ENCODE results near the gene ANKRD12.
"Not testable (repeated sequence)": the region's sequence is repeated elsewhere in the genome, so short reads cannot be mapped to it uniquely, and the experiment has no call there.

ANKRD12 gene

DNA sequence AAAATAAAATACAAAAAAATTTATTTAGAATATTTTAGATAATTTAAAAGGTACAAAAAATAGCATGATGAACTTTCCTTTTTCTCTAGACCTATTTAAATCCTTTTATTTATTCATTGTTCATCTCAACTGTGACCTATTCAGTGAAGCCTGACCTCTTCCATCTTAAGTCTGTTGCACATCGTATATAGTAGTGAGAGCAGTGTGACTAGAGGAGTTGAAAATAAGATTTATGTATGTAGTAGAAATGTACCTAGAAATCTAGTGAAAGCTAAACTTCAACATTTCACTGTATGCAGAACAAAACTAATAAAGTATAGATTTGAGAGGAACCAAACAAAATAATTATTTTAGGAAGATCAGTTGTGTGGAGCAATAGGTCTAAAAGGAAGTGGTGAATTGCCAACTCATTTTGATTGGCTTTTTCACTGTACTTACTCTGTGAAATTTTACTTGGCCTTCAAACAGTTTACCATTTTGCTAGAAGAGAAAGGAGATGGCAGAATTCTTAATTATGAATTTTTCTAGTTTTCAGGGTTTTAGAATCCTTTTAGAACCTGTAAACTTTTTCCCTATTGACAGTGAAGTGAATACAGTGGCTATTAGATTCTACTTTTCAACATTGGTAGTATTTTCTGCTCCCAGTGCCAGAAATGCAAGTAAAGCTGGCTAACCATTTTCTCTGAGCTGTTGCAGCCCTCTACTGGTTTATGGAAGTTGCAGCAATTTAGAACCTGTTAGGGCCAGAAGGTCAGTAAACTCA lies 11.0 kb downstream of the ANKRD12 start:
- DNase-seq, result no peak

DNA sequence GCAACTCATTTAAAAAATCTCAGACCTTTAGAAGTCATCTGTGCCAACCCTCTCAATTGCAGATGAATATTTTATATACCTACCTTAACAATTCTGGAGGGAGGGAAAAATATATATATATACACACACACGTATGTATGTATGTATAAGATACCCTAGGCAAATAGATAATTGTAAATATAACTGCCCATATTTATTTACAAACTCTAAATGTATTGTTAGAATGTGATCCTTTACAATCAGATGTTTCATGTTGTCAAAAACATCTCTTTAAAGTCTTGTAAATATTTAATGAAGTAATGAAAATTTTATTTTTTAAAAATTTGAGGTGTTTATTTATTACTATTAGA lies 11.6 kb downstream of the ANKRD12 start:
- DNase-seq, result no peak

DNA sequence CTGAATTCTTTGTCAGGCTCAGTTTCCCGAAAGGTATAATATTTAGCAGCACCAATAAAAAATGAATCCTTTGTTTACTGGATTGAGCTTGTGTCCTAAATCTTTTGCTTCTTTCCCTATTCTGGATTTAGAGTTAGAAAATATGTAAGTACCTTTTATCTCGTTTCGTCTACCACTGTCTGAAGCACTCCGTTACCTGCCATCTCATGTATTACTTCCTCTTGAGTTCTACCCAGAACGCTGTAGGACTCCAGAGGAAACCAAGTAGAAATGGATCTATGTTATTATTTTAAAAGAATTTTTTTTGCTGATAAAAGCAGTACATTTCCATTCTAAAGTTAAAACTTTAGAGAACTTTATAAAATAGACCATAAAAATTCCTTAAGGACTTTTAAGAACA lies 13.5 kb downstream of the ANKRD12 start:
- no peak for DNase-seq

DNA sequence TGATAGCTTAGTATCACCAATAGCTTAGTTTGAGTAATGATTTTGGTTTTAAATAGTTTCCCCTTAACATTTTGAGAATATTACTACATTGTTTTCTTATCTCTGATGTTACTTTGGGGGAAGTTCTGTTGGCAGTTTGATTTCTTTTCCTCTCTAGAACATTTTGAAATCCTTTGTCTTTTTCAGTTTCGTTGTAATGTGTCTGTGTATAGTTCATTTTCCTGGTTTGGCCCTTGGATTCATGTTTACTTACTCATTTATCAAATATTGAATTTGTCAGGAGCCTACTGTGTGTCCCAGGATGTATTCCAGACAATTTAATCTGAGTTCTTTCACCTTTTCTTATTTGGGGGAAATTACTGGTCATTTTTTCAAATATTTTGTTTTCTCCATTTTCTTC lies 16.7 kb downstream of the ANKRD12 start:
- no peak for DNase-seq

DNA sequence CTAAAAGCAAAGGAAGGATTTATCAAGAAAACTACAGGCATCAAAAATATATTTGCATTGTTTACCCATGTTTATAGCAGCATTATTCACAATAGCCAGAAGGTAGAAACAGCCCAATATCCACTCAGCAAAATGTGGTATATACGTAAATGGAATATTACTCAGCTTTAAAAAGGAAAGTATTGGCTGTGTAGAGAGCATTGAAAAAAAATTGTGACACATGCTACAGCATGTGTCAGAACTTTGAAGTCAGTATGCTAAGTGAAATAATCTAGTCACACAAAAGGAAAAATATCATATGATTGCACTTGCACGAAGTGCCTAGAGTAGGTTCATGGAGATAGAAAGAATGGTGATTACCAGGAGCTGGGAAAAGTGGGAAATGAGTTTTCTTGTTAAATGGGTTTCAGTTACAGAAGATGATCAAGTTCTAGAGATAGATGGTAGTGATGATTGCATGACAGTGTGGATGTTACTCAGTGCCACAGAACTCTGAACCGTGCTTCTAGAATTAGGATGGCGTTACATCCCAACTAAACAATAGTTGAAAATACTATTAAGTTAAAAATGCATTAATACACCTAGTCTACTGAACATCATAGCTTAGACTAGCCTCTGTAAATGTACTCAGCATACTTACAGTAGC lies 20.1 kb downstream of the ANKRD12 start:
- no peak for DNase-seq

DNA sequence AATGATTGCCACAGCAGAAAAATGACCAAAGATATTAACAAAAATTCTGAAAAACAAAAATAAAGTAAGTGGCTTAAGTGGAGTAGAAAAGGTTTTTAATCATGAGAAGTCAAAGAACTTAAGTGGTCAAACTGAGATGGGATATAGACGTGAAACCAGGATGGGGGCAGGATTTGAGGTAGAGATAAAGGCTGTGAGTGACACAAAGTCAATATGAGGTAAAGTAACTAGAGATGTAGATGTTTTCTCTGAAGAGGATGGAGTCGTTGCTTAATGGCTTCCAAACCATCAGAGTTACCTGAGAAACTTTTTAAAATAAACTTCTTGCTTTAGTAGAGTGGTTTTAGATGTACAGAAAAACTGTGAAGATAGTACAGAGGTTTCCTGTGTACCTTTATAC lies 21.2 kb downstream of the ANKRD12 start:
- no peak for DNase-seq

DNA sequence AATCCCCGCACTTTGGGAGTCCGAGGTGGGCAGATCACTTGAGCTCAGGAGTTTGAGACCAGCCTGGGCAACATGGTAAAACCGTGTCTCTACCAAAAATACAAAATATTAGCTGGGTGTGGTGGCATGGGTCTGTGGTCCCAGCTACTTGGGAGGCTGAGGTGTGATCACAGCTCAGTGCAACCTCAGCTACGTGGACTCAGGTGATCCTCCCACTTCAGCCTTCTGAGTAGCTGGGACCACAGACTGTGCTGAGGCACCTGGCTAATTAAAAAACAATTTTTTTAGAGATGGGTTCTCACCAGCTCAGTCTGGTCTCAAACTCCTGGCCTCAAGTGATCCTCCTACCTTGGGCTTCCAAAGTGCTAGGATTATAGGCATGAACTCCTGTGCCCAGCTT lies 23.4 kb downstream of the ANKRD12 start:
- no peak for DNase-seq

DNA sequence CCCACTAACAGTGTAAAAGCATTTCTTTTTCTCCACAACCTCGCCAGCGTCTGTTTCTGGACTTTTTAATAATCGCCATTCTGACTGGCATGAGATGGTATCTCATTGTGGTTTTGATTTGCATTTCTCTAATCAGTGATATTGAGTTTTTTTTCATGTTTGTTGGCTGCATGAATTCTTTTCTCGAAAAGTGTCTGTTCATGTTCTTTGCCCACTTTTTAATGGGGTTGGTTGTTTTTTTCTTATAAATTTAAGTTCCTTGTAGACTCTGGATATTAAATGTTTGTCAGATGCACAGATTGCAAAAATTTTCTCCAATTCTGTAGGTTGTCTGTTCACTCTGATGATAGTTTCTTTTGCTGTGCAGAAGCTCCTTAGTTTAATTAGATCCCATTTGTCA lies 26.1 kb downstream of the ANKRD12 start:
- not testable (repeated sequence) for DNase-seq

DNA sequence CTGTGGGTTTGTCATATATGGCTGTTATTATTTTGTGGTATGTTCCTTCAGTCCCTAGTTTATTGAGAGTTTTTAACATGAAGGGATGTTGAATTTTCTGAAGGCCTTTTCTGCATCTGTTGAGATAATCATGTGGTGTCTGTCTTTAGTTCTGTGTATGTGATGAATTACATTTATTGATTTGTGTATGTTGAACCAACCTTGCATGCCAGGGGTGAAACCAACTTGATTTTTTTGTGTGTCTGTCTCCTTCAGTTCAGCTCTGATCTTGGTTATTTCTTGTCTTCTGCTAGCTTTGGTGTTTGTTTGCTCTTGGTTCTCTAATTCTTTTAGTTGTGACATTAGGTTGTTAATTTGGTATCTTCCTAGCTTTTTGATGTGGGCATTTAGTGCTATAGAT lies 27.6 kb downstream of the ANKRD12 start:
- not testable (repeated sequence) for DNase-seq

DNA sequence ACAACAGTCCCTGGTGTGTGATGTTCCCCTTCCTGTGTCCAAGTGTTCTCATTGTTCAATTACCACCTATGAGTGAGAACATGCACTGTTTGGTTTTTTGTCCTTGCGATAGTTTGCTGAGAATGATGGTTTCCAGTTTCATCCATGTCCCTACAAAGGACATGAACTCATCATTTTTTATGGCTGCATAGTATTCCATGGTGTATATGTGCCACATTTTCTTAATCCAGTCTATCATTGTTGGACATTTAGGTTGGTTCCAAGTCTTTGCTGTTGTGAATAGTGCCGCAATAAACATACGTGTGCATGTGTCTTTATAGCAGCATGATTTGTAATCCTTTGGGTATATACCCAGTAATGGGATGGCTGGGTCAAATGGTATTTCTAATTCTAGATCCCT lies 29.3 kb downstream of the ANKRD12 start:
- DNase-seq, result not testable (repeated sequence)

DNA sequence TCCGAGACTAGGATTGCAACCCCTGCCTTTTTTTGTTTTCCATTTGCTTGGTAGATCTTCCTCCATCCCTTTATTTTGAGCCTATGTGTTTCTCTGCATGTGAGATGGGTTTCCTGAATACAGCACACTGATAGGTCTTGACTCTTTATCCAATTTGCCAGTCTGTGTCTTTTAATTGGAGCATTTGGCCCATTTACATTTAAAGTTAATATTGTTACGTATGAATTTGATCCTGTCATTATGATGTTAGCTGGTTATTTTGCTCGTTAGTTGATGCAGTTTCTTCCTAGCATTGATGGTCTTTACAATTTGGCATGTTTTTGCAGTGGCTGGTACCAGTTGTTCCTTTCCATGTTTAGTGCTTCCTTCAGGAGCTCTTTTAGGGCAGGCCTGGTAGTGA lies 32.9 kb downstream of the ANKRD12 start:
- DNase-seq, result not testable (repeated sequence)

DNA sequence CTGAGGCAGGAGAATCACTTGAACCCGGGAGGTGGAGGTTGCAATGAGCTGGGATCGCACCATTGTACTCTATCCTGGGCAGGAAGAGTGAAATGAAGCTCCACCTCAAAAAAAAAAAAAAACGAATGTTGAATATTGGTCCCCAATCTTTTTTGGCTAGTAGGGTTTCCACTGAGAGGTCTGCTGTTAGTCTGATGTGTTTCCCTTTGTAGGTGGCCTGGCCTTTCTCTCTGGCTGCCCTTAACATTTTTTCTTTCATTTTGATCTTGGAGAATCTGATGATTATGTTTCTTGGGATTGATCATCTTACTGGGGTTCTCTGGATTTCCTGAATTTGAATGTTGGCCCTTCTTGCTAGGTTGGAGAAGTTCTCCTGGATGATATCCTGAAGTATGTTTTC lies 35.3 kb downstream of the ANKRD12 start:
- not testable (repeated sequence) for DNase-seq

DNA sequence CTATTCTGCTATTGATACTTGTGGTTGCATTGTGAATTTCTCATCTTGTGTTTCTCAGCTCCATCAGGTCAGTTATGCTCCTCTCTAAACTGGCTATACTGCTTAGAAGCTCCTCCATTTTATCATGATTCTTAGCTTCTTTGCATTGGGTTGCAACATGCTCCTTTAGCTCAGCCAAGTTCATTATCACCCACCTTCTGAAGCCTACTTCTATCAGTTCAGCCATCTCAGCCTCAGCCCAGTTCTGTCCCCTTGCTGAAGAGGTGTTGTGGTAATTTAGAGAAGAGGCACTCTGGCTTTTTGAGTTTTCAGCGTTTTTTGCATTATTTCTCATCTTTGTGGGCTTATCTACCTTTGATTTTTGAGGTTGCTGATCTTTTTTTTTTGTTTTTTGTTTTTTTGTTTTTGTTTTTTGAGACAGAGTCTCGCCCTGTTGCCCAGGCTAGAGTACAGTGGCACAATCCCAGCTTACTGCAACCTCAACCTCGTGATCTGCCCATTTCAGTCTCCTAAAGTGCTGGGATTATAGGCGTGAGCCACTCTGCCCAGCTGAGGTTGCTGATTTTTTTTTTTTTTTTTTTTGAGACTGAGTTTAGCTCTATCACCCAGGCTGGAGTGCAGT lies 36.0 kb downstream of the ANKRD12 start:
- DNase-seq, result no peak

DNA sequence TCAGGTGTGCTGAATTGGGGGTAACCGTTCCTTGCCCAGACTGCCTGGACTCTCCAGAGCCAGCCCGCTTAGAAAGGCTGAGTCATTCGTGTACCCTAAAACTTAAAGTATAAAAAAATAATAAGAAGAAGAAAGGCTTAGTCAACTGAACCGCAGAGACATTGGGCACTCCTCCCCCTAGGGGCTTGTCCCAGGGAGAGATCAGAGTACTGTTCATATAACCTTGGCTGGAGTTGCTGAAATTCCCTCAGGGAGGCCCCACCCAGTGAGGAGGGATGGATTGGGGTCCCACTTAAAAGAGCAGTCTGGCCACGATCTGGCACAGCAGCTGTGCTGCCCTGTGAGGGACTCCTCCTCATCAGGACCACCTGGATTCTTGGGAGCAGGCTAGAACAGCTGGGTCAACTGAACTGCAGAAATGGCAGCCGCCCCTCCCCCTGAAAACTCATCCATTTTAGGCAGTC lies 37.2 kb downstream of the ANKRD12 start:
- DNase-seq, result peak in 1 of 4 experiments; percentile 1

DNA sequence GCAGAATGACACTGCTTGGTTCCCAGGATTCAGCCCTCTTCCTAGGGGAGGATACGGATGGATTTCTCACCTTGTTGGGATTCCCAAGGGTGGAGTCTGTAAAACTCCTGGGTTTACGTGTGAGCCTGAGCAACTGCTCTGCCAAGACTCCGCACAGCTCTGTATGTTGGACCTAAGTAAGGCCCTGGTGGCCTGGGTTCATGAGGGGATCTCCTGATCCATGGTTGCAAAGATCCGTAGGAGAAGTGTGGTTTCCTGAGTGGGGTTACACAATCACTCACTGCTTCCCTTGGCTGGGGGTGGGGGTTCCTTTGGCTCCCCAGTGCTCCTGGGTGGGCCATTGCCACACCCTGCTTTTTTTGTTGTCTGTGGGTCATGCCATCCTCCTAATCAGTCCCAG lies 37.7 kb downstream of the ANKRD12 start:
- no peak for DNase-seq

DNA sequence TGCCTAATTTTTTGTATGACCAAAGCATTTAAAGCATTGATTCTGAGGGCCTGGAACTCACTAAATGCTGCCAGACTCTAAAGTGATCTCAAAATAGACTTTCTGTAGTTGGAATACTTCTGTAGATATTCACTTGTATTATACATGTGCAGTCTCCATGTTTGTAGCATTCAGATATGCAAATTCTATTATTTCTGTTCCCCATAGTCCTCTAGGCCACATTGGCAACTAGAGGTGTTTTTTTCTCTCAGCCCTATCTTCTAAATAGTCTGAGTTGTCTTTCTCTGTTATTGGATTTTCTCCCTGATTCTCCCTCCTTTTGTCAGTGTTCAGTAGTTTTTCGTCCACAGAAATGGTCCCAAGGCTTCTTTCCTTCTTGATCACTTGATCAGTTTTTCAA lies 38.5 kb downstream of the ANKRD12 start:
- DNase-seq, result no peak

DNA sequence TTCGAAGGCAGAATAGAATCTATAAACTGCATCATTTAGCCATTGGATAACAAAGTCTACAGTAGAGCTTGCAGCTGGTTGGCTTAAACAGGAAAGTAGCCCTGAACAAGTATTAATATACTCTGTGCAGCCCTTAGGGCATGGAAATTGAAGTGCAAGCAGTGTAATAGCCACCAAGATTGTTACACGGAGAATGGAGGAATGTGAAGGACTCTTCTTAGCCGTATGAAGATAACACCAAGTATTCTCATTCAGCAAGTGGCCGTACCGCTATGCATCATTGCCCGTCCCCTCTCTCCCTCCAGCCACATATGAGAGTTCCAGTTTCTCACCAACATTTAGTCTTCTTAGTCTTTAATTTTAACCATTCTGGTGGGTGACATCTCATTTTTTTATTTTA lies 40.5 kb downstream of the ANKRD12 start:
- DNase-seq, result no peak

DNA sequence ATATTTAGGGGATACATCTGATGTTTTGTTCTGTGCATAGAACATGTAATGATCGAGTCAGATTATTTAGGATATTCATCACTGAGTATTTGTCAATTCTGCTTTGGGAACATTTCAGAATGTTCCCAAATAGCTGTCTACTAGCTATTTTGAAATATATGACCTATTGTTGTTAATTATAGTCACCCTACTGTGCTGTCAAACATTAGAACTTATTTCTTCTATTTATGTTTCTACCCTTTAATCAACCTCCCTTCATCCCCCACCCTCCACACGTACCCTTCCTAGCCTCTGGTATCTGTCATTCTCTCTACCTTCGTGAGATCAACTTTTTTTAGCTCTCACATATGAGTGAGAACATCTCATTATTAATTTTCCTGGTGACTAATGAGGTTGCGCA lies 40.9 kb downstream of the ANKRD12 start:
- DNase-seq, result no peak

DNA sequence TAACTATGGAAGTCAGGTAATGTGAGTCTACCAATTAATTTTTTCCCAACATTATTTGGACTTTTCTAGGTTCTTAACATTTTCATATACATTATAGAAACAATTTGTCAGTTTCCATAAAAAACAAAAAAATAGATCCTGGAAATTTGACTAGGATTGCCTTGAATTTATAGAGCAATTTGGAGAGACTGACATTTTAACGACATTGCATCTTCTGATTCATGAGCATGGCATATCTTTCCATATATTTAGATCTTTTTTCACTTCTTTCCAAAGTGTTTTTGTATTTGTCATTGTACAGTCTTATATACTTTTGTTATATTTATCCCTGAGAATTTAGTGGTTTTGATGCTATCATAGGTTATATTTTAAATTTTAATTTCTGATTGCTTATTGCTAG lies 42.0 kb downstream of the ANKRD12 start:
- DNase-seq, result no peak

DNA sequence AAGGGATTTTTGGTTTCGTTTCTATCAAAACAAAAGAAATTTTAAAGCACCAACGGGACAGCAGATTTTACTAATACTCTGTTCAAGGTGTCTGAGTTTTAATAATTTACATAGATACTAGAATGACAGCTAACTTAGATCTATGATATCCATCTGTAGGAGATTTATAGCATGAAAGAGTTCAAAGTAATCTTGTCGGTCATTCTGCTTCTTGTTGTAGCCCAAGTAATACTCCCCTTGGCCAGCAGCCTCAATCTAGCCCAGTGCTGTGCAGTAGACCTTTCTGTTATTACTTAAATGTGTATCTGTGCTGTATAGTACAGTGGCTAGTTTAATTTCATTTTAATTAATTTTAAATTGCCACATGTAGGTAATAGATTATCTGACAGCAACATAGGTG lies 44.7 kb downstream of the ANKRD12 start:
- DNase-seq, result no peak

DNA sequence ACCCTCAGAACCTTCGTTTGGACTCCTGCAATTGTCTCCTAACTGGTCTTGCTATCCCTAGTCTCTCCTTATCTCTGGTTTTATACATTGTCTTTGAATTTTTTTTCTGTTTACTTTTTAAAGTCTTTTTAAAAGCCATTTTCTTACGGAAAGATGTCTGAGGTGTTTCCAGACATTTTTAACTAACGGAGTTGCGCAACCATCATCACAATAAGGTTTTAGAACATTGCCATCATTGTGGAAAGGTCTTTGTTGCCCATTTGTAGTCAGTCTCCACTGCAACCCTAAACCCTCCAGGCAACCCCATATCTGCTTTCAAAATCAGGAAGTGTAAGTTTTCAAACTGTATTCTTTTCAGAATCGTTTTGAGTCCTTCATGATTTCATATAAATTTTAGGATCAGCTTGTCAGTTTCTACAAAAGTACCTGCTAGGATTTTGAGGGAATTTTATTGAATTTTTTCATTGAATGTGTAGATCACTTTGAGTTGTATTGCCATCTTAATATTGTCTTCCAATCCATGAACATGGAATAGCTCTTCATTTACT lies 46.3 kb downstream of the ANKRD12 start:
- no peak for DNase-seq

DNA sequence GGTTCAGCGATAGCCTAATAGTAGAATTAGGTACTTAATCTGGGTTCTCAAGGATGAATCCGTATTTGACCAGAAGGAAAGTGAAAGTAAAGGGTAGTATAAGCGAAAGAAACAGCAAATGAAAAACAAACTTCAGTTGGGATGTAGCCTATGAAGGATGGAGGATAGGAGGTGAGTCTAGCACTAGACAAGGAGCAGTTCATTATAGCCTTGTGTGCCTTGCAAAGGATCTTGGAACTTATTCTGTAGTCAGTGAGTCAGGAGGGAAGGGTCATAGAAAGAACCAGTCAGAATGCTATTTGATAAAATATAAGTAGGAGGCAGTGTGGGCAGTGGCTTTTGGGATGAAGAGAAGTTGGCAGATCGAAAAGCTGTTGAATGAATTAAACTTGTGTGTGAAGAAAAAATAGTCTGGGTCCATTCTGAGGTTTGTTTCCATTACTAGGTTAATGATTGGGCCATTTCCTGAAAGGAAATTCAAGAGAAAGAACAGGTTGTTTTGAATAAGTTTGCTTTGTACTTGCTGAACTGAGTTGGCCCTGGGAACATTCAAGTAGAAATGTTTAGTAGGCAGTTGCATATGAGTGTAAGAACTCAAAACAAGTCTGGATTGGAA lies 48.5 kb downstream of the ANKRD12 start:
- no peak for DNase-seq

All from activated CD4-positive, CD25-positive, alpha-beta regulatory T cell (primary cell).